ENCODE results near the gene NPY4R2. TPM values are rescaled to one million over a fixed set of nuclear protein-coding genes. Genes with fewer than 3 reads are reported as not detected.
"Not testable (repeated sequence)": the region's sequence is repeated elsewhere in the genome, so short reads cannot be mapped to it uniquely, and the experiment has no call there.

Gene NPY4R2
- total RNA-seq, 1 experiment from 2014 or later, result not detected

DNA sequence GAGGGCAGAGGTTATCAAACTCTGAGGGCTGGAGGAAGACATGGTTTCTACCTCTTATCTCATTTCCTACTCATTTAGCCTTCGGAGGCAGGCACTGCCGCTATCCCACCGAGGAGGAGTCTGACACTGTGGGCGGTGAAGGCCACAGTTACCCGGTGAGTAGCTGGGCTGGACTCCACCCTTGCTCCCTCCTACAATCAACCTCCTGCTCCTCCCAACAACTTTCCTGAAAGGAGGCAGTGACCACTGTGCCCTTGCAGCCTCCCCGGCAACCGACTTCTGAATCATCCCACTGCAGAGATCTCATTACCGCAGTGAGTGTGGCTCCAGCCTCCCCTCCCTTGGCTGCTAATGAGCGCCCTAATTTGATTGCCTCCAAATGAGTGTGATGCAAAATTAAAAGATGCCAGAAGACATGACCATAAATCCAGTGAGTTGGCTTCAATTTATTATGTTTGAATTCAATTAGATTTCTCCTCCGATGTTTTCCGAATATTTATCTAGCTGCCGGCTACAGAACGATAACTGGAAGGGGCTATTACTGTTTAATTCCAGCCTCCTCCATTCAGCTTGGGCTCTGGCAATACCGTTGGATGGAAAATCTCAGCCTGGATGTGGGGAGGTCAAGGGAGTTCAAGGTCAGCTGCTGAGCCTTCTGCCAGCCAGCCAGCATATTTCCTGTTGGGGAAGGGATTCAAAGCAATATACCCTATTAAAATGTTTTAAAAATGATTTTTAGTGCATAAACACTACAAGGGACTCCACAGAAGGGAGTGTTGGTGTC lies 46.0 kb downstream of the NPY4R2 start:
- not testable (repeated sequence) for H3K9me2 ChIP-seq (replicated peaks; ENCODE audit: insufficient read depth, low read length)

GRCh38 chr10:47968988-47969387 lies 50.5 kb downstream of the NPY4R2 start:
- H3K4me3 ChIP-seq (ENCODE audit: low read length); H4K20me1 ChIP-seq (ENCODE audit: insufficient read depth, low read depth, low read length); H3K27ac ChIP-seq (ENCODE audit: low read length); H3K4me2 ChIP-seq (ENCODE audit: low read depth, low read length, poor library complexity, severe bottlenecking); H3K27me3 ChIP-seq (ENCODE audit: low read length); H3K9ac ChIP-seq (ENCODE audit: low read length); H3K9me3 ChIP-seq (ENCODE audit: low read length); H3K79me2 ChIP-seq (ENCODE audit: low read length); H3K9me2 ChIP-seq (replicated peaks; ENCODE audit: insufficient read depth, low read length); H3K36me3 ChIP-seq (ENCODE audit: insufficient read depth, low read length); H2AFZ ChIP-seq (ENCODE audit: low read length); DNase-seq; H3K4me1 ChIP-seq (ENCODE audit: low read length): not testable (repeated sequence)

More for the DNA sequence above, 46.0 kb downstream of the NPY4R2 start:
- H3K4me1 ChIP-seq (ENCODE audit: low read length); H3K27me3 ChIP-seq (ENCODE audit: low read length); H2AFZ ChIP-seq (ENCODE audit: low read length); H3K4me3 ChIP-seq (ENCODE audit: low read length); H3K9me3 ChIP-seq (ENCODE audit: low read length); H3K9ac ChIP-seq (ENCODE audit: low read length); H3K36me3 ChIP-seq (ENCODE audit: insufficient read depth, low read length); DNase-seq; H3K27ac ChIP-seq (ENCODE audit: low read length); H4K20me1 ChIP-seq (ENCODE audit: insufficient read depth, low read depth, low read length); H3K79me2 ChIP-seq (ENCODE audit: low read length); H3K4me2 ChIP-seq (ENCODE audit: low read depth, low read length, poor library complexity, severe bottlenecking): not testable (repeated sequence)

DNA sequence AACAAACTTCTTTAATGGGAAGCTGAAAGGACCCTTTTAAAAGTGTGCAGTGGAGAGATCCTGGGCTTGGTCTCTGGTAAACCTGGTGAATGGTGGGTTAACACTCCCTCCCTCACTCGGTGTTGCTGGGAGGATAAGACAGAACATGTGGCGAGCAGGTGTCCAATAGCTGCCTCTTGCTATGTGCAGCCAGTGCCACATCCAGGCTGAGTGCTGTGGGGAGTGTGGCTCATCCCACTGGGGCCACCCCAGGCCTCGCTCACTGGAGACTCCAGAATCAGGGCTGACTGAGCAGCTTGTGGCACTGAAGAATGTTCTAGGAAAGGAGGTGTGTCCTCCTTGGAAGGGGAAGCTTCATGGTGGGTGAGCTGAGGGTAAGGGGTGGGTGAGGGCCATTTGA lies 51.6 kb downstream of the NPY4R2 start:
- not testable (repeated sequence) for H3K4me2 ChIP-seq (ENCODE audit: low read depth, low read length, poor library complexity, severe bottlenecking); H2AFZ ChIP-seq (ENCODE audit: low read length); H3K4me3 ChIP-seq (ENCODE audit: low read length); H3K27ac ChIP-seq (ENCODE audit: low read length); H3K9me3 ChIP-seq (ENCODE audit: low read length); H3K9me2 ChIP-seq (replicated peaks; ENCODE audit: insufficient read depth, low read length); H4K20me1 ChIP-seq (ENCODE audit: insufficient read depth, low read depth, low read length); H3K4me1 ChIP-seq (ENCODE audit: low read length); H3K79me2 ChIP-seq (ENCODE audit: low read length); H3K36me3 ChIP-seq (ENCODE audit: insufficient read depth, low read length); H3K9ac ChIP-seq (ENCODE audit: low read length); DNase-seq; H3K27me3 ChIP-seq (ENCODE audit: low read length)

DNA sequence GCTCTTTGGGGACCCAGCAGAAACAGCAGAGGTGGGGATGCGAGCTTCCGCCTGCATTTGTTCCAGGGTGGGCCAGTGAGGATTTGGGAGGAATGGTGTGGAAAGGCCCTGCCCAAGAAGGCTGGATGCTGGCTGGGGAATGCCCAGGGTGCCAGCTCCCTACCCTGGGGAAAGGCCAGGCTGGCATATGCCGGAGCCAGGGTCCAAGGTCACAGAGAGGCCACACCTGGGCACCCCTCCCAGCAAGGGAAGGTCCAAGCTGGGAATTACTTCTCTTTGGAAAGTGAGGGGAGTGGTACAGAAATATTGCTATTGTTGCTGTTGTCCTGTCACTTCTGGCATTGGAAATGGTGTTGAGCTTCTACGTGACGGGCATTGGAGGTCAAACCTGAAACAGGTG lies 53.1 kb downstream of the NPY4R2 start:
- not testable (repeated sequence) for H3K4me3 ChIP-seq (ENCODE audit: low read length); H3K79me2 ChIP-seq (ENCODE audit: low read length); DNase-seq; H3K9me2 ChIP-seq (replicated peaks; ENCODE audit: insufficient read depth, low read length); H3K27ac ChIP-seq (ENCODE audit: low read length); H2AFZ ChIP-seq (ENCODE audit: low read length); H3K4me2 ChIP-seq (ENCODE audit: low read depth, low read length, poor library complexity, severe bottlenecking); H3K4me1 ChIP-seq (ENCODE audit: low read length); H3K9ac ChIP-seq (ENCODE audit: low read length); H3K36me3 ChIP-seq (ENCODE audit: insufficient read depth, low read length); H4K20me1 ChIP-seq (ENCODE audit: insufficient read depth, low read depth, low read length); H3K27me3 ChIP-seq (ENCODE audit: low read length); H3K9me3 ChIP-seq (ENCODE audit: low read length)

- not testable (repeated sequence) for H3K27ac ChIP-seq (ENCODE audit: low read length); H3K36me3 ChIP-seq (ENCODE audit: insufficient read depth, low read length); H3K9me2 ChIP-seq (replicated peaks; ENCODE audit: insufficient read depth, low read length); H3K9ac ChIP-seq (ENCODE audit: low read length); H4K20me1 ChIP-seq (ENCODE audit: insufficient read depth, low read depth, low read length); H3K9me3 ChIP-seq (ENCODE audit: low read length); H3K4me2 ChIP-seq (ENCODE audit: low read depth, low read length, poor library complexity, severe bottlenecking); H3K4me3 ChIP-seq (ENCODE audit: low read length); H3K79me2 ChIP-seq (ENCODE audit: low read length); DNase-seq; H3K27me3 ChIP-seq (ENCODE audit: low read length); H2AFZ ChIP-seq (ENCODE audit: low read length); H3K4me1 ChIP-seq (ENCODE audit: low read length)
These were observed 53.6 kb downstream of the NPY4R2 start for GRCh38 chr10:47972077-47972476.

Other genes starting within 250 kb of the NPY4R2 start
- 0.11 TPM in 1 of 2 replicates, not detected in the other for gene SYT15B, start 155.1 kb upstream of the NPY4R2 start, total RNA-seq (2014; rRNA removed; shearing (Covaris generic); ENCODE audit: low replicate concordance)
- gene FAM25C, start 81.1 kb downstream of the NPY4R2 start, total RNA-seq (2014; rRNA removed; shearing (Covaris generic); ENCODE audit: low replicate concordance), result not detected in 2 replicates